ENCODE results near the gene TMEM176A.

DNA sequence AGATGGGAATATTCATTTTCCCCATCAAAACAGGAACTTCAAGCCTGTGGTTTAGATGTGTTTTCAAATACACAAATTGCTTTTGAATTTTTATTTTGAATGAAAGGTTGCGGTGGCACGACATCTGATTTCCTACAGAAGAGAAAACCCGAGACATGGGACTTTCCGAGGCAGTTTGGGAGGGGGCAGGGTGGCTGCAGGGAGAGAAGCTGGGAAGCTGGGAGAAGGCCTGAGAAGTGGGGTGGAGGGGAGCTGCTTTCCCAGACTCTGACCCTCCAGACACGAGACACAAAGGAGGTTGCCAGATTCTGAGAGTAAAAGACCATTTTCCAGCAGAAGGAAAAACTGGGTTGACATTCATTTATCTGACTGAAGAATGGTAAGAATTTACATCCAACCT, 19.6 kb downstream of the TMEM176A start:
- TF ChIP-seq, protein P1, sequence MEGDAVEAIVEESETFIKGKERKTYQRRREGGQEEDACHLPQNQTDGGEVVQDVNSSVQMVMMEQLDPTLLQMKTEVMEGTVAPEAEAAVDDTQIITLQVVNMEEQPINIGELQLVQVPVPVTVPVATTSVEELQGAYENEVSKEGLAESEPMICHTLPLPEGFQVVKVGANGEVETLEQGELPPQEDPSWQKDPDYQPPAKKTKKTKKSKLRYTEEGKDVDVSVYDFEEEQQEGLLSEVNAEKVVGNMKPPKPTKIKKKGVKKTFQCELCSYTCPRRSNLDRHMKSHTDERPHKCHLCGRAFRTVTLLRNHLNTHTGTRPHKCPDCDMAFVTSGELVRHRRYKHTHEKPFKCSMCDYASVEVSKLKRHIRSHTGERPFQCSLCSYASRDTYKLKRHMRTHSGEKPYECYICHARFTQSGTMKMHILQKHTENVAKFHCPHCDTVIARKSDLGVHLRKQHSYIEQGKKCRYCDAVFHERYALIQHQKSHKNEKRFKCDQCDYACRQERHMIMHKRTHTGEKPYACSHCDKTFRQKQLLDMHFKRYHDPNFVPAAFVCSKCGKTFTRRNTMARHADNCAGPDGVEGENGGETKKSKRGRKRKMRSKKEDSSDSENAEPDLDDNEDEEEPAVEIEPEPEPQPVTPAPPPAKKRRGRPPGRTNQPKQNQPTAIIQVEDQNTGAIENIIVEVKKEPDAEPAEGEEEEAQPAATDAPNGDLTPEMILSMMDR (IDR thresholded peaks at IDR 0.05; ENCODE audit: insufficient read depth, low read length, poor library complexity, severe bottlenecking), result no peak
- no peak for TF ChIP-seq EZH2phosphoT487 (conservative IDR thresholded peaks at IDR 0.05; ENCODE audit: low read length)
